NAMALWA (cell line): Measurements from ENCODE around the gene RHOJ.
"Not testable (repeated sequence)": the region's sequence is repeated elsewhere in the genome, so short reads cannot be mapped to it uniquely, and the experiment has no call there.

Experiments
- DNase-seq: peaks from one replicate; pipeline ENCODE4 v3.0.0-alpha.2; 2015; ENCODE audit warnings: low spot score

RHOJ gene

GRCh38 chr14:63299351-63300110 is 95.3 kb downstream of the RHOJ start:
- DNase-seq = no peak

- DNase-seq = no peak
These were observed 96.6 kb downstream of the RHOJ start for GRCh38 chr14:63300854-63301253.

GRCh38 chr14:63301891-63302534 is 97.8 kb downstream of the RHOJ start:
- no peak for DNase-seq

- not testable (repeated sequence) for DNase-seq
These were observed 100.2 kb downstream of the RHOJ start for GRCh38 chr14:63304429-63304828.

- peak; percentile 27 for DNase-seq
These were observed 104.6 kb downstream of the RHOJ start for GRCh38 chr14:63308723-63309317.

- DNase-seq = no peak
These were observed 114.6 kb downstream of the RHOJ start, which contains the start of gene GPHB5 for GRCh38 chr14:63318835-63319234. Gene GPHB5, minus strand, starts transcription at chr14:63318935. Its CDS starts 1,086 bp downstream, at chr14:63317849.

GRCh38 chr14:63322472-63322871 is 118.2 kb downstream of the RHOJ start:
- no peak for DNase-seq

GRCh38 chr14:63322897-63323573 is 118.8 kb downstream of the RHOJ start:
- DNase-seq = no peak

GRCh38 chr14:63326840-63327239 is 122.6 kb downstream of the RHOJ start:
- no peak for DNase-seq

- no peak for DNase-seq
These were observed 124.8 kb downstream of the RHOJ start for GRCh38 chr14:63328787-63329737.

GRCh38 chr14:63342371-63342770 is 138.1 kb downstream of the RHOJ start:
- no peak for DNase-seq
